Upper lobe of right lung (tissue), 1 donor: ENCODE measurements around the gene RANBP1. TPM values are rescaled to one million over a fixed set of nuclear protein-coding genes. Genes with fewer than 3 reads are reported as not detected.
A peak's percentile ranks its signal among the peaks of the same experiment; 100 is the strongest.

ENCODE experiments used
- ATAC-seq: fragments of 200-7000 bp; cut with Tn5 transposase; one replicate; pipeline ENCODE4 v1.9.1; 2020; ENCODE audit warnings: mild to moderate bottlenecking, moderate library complexity
- DNase-seq: peaks from one replicate; pipeline ENCODE4 v3.0.0-alpha.2; 2020
- H3K27ac ChIP-seq: fragments of 200-600 bp; one replicate; pipeline ENCODE4 v1.8.0; 2022
- H3K27me3 ChIP-seq: fragments of 200-600 bp; one replicate; pipeline ENCODE4 v1.8.0; 2022; ENCODE audit warnings: mild to moderate bottlenecking
- H3K36me3 ChIP-seq: fragments of 200-600 bp; one replicate; pipeline ENCODE4 v1.8.0; 2022
- H3K4me1 ChIP-seq: fragments of 200-600 bp; one replicate; pipeline ENCODE4 v1.8.0; 2022
- H3K4me3 ChIP-seq: fragments of 200-600 bp; one replicate; pipeline ENCODE4 v1.8.0; 2022; ENCODE audit warnings: mild to moderate bottlenecking
- H3K9me3 ChIP-seq: fragments of 200-600 bp; one replicate; pipeline ENCODE4 v1.8.0; 2022
- intact Hi-C: fragments of 100-400 bp; cut with DNase I; formaldehyde crosslinking; loops from one replicate; pipeline ENCODE4 v1.11.0; 2022
- total RNA-seq: library from RNA; stranded (reverse); fragmentation: NEBNext Ultra II Directional; extraction: Animal tissue kit (Norgen Biotek cat#: 25700); gene quantifications from one replicate; pipeline ENCODE4 v1.2.1, GENCODE V29; 2021
- TF ChIP-seq, protein P1 (sequence below): fragments of 200-600 bp; IDR thresholded peaks from one replicate; pipeline ENCODE4 v1.8.0; 2022; ENCODE audit warnings: antibody characterized with exemption
- donor health status: DM: no; HTN: yes; CAD: no; lungs with severe emphysema.

Gene RANBP1
- total RNA-seq, 1 donor from 2014 or later = 53.0 TPM

DNA sequence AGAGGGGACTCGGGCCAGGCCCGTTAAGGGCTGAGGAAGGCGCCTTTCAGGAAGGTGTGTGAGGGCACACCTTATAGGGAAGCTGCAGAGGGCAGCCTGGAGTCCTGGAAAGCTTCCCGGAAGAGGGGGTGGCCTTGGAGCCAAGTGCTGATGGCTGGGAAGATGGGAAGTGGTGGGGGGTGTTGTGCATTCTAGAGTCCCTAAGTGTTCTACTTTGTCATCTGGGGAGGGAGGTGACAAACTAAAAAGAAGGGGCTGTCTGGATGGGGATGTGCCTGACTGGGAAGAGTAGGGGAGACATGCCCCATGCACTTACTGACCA is 22.5 kb downstream of the RANBP1 start:
- no peak for DNase-seq
- H3K27me3 ChIP-seq = no peaks in the 10 kb centered on the region
- no peaks in the 10 kb centered on the region for H3K9me3 ChIP-seq
- peak; percentile 1 for ATAC-seq
- no peak overlapping the region for H3K27ac ChIP-seq
- H3K36me3 ChIP-seq = no peaks in the 10 kb centered on the region
- peaks cover 42% of the 10 kb centered on the region for H3K4me1 ChIP-seq
- intact Hi-C loops = no loop called here
- TF ChIP-seq, protein P1, sequence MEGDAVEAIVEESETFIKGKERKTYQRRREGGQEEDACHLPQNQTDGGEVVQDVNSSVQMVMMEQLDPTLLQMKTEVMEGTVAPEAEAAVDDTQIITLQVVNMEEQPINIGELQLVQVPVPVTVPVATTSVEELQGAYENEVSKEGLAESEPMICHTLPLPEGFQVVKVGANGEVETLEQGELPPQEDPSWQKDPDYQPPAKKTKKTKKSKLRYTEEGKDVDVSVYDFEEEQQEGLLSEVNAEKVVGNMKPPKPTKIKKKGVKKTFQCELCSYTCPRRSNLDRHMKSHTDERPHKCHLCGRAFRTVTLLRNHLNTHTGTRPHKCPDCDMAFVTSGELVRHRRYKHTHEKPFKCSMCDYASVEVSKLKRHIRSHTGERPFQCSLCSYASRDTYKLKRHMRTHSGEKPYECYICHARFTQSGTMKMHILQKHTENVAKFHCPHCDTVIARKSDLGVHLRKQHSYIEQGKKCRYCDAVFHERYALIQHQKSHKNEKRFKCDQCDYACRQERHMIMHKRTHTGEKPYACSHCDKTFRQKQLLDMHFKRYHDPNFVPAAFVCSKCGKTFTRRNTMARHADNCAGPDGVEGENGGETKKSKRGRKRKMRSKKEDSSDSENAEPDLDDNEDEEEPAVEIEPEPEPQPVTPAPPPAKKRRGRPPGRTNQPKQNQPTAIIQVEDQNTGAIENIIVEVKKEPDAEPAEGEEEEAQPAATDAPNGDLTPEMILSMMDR = no peak
- H3K4me3 ChIP-seq = no peak overlapping the region

DNA sequence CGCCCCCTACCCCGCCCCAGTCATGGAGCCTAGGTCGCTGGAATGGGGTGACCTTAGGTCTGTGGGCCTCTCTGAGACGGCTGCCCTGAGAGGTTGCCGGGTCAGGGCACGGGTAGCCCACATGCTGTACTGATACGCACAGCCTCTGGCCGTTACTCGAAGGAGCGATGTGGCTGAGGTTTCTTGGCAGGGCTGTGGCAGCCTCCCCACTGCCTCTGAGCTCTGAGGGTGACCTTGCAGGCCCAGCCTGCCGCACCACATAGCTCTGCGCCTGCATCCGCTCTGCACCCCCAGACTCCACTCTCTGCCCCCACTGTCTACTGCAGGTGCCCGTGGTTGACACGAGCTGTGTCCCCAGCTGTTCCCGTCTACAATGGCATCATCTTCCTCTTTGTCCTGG is 23.0 kb downstream of the RANBP1 start:
- no peak overlapping the region for H3K27ac ChIP-seq
- no peaks in the 10 kb centered on the region for H3K9me3 ChIP-seq
- no peak overlapping the region for H3K4me3 ChIP-seq
- no peaks in the 10 kb centered on the region for H3K36me3 ChIP-seq
- TF ChIP-seq, protein P1 = no peak
- no peak for DNase-seq
- no peak for ATAC-seq
- intact Hi-C loops = no loop called here
- H3K4me1 ChIP-seq = peaks cover 37% of the 10 kb centered on the region
- no peaks in the 10 kb centered on the region for H3K27me3 ChIP-seq

DNA sequence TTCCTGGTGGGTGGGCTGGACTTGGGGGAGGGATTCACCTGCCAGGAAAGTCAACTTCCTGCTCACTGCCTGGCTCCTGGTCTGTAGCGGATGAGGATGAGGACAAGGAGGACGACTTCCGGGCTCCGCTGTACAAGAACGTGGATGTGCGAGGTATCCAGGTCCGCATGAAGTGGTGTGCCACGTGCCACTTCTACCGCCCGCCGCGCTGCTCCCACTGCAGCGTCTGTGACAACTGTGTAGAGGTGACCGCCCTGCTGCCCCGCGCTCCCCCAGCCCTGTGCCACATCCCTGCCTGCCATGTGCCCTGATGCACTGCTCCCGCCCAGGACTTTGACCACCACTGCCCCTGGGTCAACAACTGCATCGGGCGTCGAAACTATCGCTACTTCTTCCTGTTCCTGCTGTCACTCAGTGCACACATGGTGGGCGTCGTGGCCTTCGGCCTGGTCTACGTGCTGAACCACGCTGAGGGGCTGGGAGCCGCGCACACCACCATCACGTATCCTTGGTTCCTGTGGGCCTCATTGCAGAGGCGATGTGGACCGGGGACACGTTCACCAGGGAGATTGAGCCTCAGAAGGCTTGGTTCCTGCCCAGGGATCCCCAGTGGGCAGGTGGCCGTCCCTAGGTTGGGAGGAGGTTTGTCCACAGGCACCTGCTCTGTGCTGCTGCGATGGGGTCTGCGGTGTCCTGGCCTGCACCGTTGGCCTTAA is 23.6 kb downstream of the RANBP1 start:
- ATAC-seq = no peak
- H3K4me3 ChIP-seq = no peak overlapping the region
- no peaks in the 10 kb centered on the region for H3K36me3 ChIP-seq
- intact Hi-C loops = no loop called here
- no peaks in the 10 kb centered on the region for H3K9me3 ChIP-seq
- H3K27ac ChIP-seq = no peak overlapping the region
- no peaks in the 10 kb centered on the region for H3K27me3 ChIP-seq
- peaks cover 33% of the 10 kb centered on the region for H3K4me1 ChIP-seq
- TF ChIP-seq, protein P1 = no peak
- DNase-seq = no peak

DNA sequence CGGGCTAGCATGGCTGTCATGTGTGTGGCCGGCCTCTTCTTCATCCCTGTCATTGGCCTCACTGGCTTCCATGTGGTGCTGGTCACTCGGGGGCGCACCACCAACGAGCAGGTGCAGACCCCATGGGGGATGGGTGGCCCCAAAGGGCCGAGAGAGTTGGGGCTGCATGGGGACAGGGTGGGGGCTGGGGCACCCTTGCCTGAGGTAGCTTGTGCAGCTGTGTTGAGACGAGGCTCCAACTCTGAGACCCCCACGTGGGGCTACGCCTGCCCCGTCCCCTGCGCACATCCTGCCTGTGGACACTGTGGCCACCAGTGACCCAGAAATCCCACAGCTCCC is 24.2 kb downstream of the RANBP1 start:
- TF ChIP-seq, protein P1 = no peak
- peaks cover 30% of the 10 kb centered on the region for H3K4me1 ChIP-seq
- ATAC-seq = no peak
- no peaks in the 10 kb centered on the region for H3K27me3 ChIP-seq
- H3K27ac ChIP-seq = no peak overlapping the region
- H3K36me3 ChIP-seq = no peaks in the 10 kb centered on the region
- H3K4me3 ChIP-seq = no peak overlapping the region
- intact Hi-C loops = no loop called here
- DNase-seq = no peak
- no peaks in the 10 kb centered on the region for H3K9me3 ChIP-seq

DNA sequence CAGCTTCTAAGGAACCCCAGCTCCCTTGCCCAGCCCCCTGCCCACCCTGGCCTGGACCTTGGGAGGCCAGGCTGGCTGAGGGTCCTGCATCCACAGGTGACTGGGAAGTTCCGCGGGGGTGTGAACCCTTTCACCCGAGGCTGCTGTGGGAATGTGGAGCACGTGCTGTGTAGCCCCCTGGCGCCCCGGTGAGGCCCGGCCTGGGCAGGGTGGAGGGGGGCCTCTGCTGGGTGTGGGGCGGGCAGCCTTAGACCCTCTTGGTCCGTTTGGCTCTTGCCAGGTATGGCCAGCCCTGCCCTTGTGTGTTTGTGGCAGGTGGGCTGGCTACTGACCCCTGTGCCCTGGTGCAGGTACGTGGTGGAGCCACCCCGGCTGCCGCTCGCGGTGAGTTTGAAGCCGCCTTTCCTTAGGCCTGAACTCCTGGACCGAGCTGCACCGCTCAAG is 24.6 kb downstream of the RANBP1 start:
- intact Hi-C loops = no loop called here
- Histone ChIP-seq H3K27me3 (no peaks in the 10 kb centered on the region), H3K36me3 (no peaks in the 10 kb centered on the region), H3K27ac (no peak overlapping the region), H3K4me1 (peaks cover 25% of the 10 kb centered on the region), H3K9me3 (no peaks in the 10 kb centered on the region), H3K4me3 (no peak overlapping the region)
- ATAC-seq (no peak), DNase-seq (no peak)
- TF ChIP-seq, protein P1 = no peak
